SJSA1 (cell line): ENCODE measurements around the gene FXYD3. TPM values are rescaled to one million over a fixed set of nuclear protein-coding genes. Genes with fewer than 3 reads are reported as not detected.
"Not testable (repeated sequence)": the region's sequence is repeated elsewhere in the genome, so short reads cannot be mapped to it uniquely, and the experiment has no call there.

Source experiments
- DNase-seq, 2 experiments: peaks; one replicate each; pipeline ENCODE4 v3.0.0-alpha.2; 2015 to 2020; ENCODE audit warnings: low spot score in 2 of 2, low read depth in 1 of 2
- H3K27ac ChIP-seq: fragments of 250-450 bp; sonication (Bioruptor Pico); 2 replicates; pipeline ENCODE4 v1.5.1; 2020; ENCODE audit warnings: mild to moderate bottlenecking, moderate library complexity
- H3K27me3 ChIP-seq: fragments of 250-450 bp; sonication (Bioruptor Pico); replicated peaks from 2 replicates; pipeline ENCODE4 v1.5.1; 2020; ENCODE audit warnings: mild to moderate bottlenecking, moderate library complexity
- H3K36me3 ChIP-seq: fragments of 250-450 bp; sonication (Bioruptor Pico); 2 replicates; pipeline ENCODE4 v1.5.1; 2020; ENCODE audit warnings: mild to moderate bottlenecking
- H3K4me1 ChIP-seq: fragments of 250-450 bp; sonication (Bioruptor Pico); replicated peaks from 2 replicates; pipeline ENCODE4 v1.6.1; 2021; ENCODE audit warnings: mild to moderate bottlenecking
- H3K4me3 ChIP-seq: fragments of 250-450 bp; sonication (Bioruptor Pico); 2 replicates; pipeline ENCODE4 v1.5.1; 2020; ENCODE audit warnings: mild to moderate bottlenecking
- H3K9me3 ChIP-seq: fragments of 250-450 bp; sonication (Bioruptor Pico); replicated peaks from 2 replicates; pipeline ENCODE4 v1.5.1; 2020; ENCODE audit warnings: mild to moderate bottlenecking
- total RNA-seq: library from RNA; depleted of rRNA; stranded (reverse); fragments of >200 nt; shearing (Covaris generic); gene quantifications from 2 replicates; pipeline ENCODE4 v1.2.3, GENCODE V29; 2014

The FXYD3 gene
- total RNA-seq, 1 experiment from 2014 or later: not detected

GRCh38 chr19:35128398-35129057 is 12.9 kb downstream of the FXYD3 start:
- no peak overlapping the region for H3K27ac ChIP-seq
- no peaks in the 10 kb centered on the region for H3K36me3 ChIP-seq
- DNase-seq: no peak
- no peak overlapping the region for H3K4me3 ChIP-seq
- H3K9me3 ChIP-seq: no peaks in the 10 kb centered on the region
- no peaks in the 10 kb centered on the region for H3K27me3 ChIP-seq
- peaks cover 12% of the 10 kb centered on the region for H3K4me1 ChIP-seq

- not testable (repeated sequence) for H3K27me3 ChIP-seq, H3K4me1 ChIP-seq, H3K36me3 ChIP-seq, DNase-seq, H3K4me3 ChIP-seq, H3K27ac ChIP-seq, H3K9me3 ChIP-seq
Observed at GRCh38 chr19:35129724-35130274, 14.2 kb downstream of the FXYD3 start.

GRCh38 chr19:35130761-35131720 is 15.4 kb downstream of the FXYD3 start:
- Histone ChIP-seq H3K4me1 (no peaks in the 10 kb centered on the region), H3K27ac (no peak overlapping the region), H3K27me3 (no peaks in the 10 kb centered on the region), H3K4me3 (no peak overlapping the region), H3K9me3 (no peaks in the 10 kb centered on the region), H3K36me3 (no peaks in the 10 kb centered on the region)
- DNase-seq: no peak

DNA sequence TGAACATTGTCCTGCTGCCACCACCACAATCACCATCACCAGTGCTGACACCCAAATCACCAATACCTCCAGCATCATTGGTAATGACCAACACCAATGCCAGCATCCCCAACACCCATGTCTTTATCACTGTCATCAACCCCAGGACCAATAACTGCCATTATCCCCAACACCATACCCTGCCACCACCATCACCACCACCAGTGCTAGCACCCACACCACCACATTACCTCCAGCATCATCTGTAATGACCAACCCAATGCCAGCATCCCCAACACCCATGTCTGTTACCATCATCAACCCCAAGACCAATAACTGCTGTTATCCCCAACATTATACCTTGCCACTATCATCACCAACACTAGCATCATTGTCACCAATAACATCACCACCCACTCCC is 16.6 kb downstream of the FXYD3 start:
- Histone ChIP-seq H3K36me3 (no peaks in the 10 kb centered on the region), H3K4me1 (no peaks in the 10 kb centered on the region), H3K27ac (no peak overlapping the region), H3K4me3 (no peak overlapping the region), H3K27me3 (peaks cover 6% of the 10 kb centered on the region; the same call in 1 of the 2 replicates), H3K9me3 (no peaks in the 10 kb centered on the region)
- no peak for DNase-seq

DNA sequence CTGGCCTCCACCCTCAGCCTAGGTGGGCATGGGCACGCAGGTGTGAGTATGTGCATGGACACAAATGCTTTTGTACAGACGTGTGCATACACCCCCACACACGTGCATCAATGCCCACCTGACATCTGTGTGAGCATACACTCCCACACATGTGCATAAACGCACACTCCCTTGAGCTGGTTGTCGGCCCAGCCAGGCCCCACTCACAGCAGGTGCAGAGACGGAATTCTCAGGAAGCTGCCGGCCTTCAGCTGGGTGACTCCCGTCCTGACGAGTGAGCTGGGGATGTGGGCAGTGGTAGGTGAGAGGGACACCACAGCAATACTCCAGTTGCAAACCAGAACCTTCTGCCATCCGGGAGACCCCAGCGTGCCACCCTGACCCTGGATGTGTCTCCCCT is 18.2 kb downstream of the FXYD3 start:
- peaks cover 13% of the 10 kb centered on the region for H3K27me3 ChIP-seq
- no peak overlapping the region for H3K27ac ChIP-seq
- H3K4me1 ChIP-seq: no peaks in the 10 kb centered on the region
- H3K9me3 ChIP-seq: no peaks in the 10 kb centered on the region
- H3K36me3 ChIP-seq: no peaks in the 10 kb centered on the region
- no peak overlapping the region for H3K4me3 ChIP-seq
- DNase-seq: no peak

DNA sequence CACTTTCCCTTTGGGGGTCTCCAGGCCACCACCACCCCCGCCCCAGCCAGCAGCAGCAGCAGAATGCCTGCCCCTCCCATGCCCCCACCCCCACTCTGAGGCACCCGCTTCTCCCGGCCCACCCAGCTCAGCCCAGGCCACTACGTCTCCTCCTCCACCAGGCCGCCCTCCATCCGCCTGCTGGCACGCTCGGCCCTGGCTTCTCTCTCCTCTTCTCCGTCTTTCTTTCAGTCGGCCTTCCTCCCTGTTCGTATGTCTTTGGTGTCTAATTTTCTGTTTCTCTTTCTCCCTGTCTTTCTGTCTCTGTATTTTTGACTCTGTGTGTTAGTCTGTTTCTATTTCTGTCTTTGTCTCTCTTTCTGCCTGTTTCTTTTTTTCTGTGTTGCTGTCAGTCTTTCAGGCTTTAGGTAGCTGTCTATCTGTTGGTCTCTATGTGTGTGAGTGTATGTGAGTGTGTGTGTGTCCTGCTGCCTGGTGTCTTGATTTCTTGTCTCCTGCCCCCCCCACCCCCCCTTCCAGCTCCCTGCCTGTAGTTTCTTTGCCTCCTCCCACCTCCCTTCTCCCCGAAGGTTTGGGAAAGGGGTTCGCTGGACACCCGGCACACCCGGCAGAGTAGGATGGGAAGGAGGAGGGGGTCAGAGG is 19.1 kb downstream of the FXYD3 start, which contains the start of gene LGI4:
Gene LGI4 (minus strand): TSS at position 459 of the 642 bp plus-strand sequence. CDS start 379 bp downstream, at position 80.
- no peaks in the 10 kb centered on the region for H3K9me3 ChIP-seq
- H3K4me1 ChIP-seq: no peaks in the 10 kb centered on the region
- no peak within 1 kb of the TSS for H3K4me3 ChIP-seq
- peaks cover 13% of the 10 kb centered on the region for H3K27me3 ChIP-seq
- no peak within 1 kb of the TSS for H3K27ac ChIP-seq
- no peak for DNase-seq
- no peaks in the 10 kb centered on the region for H3K36me3 ChIP-seq

- peak; percentile 44 to 68 for DNase-seq
- H3K9me3 ChIP-seq: no peaks in the 10 kb centered on the region
- peaks cover 13% of the 10 kb centered on the region for H3K27me3 ChIP-seq
- no peak overlapping the region for H3K4me3 ChIP-seq
- no peaks in the 10 kb centered on the region for H3K4me1 ChIP-seq
- H3K36me3 ChIP-seq: no peaks in the 10 kb centered on the region
- H3K27ac ChIP-seq: no peak overlapping the region
Observed at GRCh38 chr19:35135389-35135909, 19.8 kb downstream of the FXYD3 start.

DNA sequence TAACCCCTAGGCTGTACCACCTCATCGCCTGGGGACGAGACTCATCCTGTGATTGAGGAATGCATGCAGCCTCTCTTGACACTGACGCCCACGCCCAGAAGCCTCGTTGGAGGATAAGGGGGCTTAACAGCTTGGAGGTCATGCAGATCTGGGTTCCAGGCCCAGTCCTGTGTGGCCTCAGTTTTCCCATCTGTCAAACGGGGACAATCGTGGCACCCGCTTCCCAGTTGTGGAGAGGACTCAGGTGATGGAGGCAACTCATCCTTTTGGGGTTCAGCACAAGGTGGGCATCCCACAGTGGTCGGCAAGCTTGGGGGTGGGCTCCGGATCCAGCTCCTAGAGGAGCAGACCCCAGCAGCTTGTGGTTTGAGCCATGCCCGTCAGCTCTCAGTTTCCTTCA is 20.6 kb downstream of the FXYD3 start:
- Histone ChIP-seq H3K27ac (no peak overlapping the region), H3K27me3 (peaks cover 13% of the 10 kb centered on the region), H3K4me1 (no peaks in the 10 kb centered on the region), H3K4me3 (no peak overlapping the region), H3K9me3 (no peaks in the 10 kb centered on the region), H3K36me3 (no peaks in the 10 kb centered on the region)
- no peak for DNase-seq

DNA sequence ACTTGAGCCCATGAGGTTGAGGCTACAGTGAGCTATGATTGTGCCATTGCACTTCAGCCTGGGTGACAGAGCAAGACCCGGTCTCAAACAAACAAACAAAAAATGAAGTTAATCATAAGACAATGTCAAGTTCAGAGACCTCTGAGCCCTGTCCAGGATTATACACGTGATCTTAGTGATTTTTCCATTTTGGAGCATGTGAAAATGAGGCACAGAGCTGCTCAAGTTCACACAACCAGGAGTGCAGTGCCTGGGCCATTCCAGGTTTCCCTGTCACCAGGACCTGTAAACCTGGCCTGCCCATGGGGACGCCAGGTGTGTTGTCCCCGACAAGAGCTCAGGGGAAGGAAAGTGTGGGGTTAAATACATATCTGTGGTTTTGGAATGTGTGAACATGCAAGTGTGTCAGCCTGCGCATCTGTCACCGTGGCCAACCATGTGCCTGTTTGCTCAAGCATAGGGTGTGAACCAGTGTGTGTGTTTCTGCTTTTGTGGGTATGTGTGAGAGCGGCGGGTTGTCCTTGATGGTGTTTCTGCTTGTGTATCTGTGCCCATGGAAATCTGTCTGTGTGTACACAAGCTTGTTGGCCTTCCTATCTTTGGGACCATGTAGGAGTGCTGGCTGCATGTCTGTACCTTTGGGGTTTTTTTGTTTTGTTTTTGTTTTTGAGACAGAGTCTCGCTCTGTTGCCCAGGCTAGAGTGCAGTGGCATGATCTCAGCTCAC is 21.5 kb downstream of the FXYD3 start:
- Histone ChIP-seq H3K4me1 (no peaks in the 10 kb centered on the region), H3K9me3 (0 out of 2 replicates have a peak, but pooled peaks cover 5% of the 10 kb centered on the region), H3K27me3 (peaks cover 21% of the 10 kb centered on the region), H3K4me3 (no peak overlapping the region), H3K27ac (no peak overlapping the region), H3K36me3 (no peaks in the 10 kb centered on the region)
- no peak for DNase-seq

DNA sequence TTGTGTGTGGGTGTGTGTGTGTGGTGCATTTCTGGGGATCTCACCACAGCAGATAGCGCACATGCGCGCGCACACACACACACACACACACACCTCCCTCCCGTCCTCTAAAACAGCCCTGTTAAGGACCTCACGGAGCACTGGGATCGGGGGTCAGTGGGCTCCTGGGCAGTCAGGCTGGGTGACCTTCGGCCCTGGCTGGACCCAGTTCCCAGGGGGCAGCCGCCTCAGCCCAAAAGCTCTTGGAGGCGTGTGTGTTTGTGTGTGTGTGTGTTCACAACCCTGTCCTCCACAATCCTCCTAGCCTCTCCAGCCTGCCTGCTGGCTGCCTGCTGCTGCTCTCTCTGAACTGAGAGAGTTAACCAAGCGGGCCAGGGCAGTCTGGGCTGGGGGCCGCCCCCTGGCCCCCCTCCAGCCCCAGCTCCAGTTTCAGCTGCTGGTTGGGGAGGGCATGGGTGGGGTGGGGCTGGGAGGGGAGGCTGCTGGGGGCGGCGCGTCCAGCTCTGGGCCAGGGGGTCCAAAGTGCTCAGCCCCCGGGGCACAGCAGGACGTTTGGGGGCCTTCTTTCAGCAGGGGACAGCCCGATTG is 22.8 kb downstream of the FXYD3 start, which contains the start of gene FXYD1:
Gene FXYD1 (plus strand): TSS at position 520 of the 588 bp plus-strand sequence. CDS start 1,256 bp downstream, outside the sequence.
- no peak for DNase-seq
- no peaks in the 10 kb centered on the region for H3K4me1 ChIP-seq
- peaks cover 28% of the 10 kb centered on the region for H3K27me3 ChIP-seq
- H3K36me3 ChIP-seq: no peaks in the 10 kb centered on the region
- no peak within 1 kb of the TSS for H3K27ac ChIP-seq
- 0 out of 2 replicates have a peak, but pooled peaks cover 5% of the 10 kb centered on the region for H3K9me3 ChIP-seq
- H3K4me3 ChIP-seq: no peak within 1 kb of the TSS

DNA sequence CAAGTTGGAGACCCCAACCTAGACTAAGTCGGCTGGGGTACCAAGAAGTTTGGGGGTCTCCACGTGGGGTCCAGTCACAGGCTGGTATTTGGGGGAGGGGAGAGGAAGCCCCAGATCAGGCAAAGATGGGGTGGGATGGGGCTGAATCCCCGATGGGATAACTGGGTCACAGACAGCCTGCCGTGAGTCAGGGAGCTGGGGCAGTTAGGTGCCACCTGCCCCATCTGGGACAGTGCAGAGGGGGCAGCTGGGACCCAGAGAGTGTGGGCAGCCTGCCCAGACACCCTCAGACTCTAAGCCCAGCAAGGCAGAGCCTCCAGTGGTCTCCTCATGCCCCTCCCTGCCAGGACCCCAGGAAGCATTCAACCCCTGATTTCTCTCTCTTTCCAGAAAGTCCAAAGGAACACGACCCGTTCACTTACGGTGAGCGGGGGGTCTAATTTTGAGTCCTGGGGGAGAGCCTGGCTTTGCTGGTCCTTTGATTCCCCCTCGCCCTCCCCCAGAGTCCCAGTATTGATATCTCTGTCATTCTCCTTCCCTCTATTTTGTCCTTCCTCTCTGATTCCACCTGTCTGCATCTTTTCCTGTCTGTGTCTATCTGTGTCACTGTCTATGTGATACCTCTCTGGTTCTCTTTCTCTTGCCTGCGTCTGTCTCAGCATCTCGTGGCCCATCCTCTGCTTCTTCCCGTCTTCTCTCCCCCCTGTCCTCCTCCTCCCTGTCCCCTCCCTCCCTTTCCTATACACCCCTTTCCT is 24.8 kb downstream of the FXYD3 start:
- DNase-seq: no peak
- Histone ChIP-seq H3K36me3 (no peaks in the 10 kb centered on the region), H3K27ac (no peak overlapping the region), H3K4me3 (no peak overlapping the region), H3K4me1 (no peaks in the 10 kb centered on the region), H3K27me3 (peaks cover 36% of the 10 kb centered on the region), H3K9me3 (0 out of 2 replicates have a peak, but pooled peaks cover 5% of the 10 kb centered on the region)
